MM.1S (cell line): Measurements from ENCODE around the gene TBRG4.

Source experiments
- EZH2 ChIP-seq: fragments of 300-600 bp; sonication (generic); optimal IDR thresholded peaks from 2 replicates; pipeline ENCODE3; 2017; ENCODE audit warnings: low read depth, mild to moderate bottlenecking, antibody characterized with exemption, low read length, mixed read lengths
- TF ChIP-seq, protein P1 (sequence below): fragments of 300-600 bp; sonication (generic); IDR thresholded peaks from 2 replicates; pipeline ENCODE4 v1.5.1; 2016; ENCODE audit warnings: antibody characterized with exemption, low read length, mixed read lengths

DNA sequence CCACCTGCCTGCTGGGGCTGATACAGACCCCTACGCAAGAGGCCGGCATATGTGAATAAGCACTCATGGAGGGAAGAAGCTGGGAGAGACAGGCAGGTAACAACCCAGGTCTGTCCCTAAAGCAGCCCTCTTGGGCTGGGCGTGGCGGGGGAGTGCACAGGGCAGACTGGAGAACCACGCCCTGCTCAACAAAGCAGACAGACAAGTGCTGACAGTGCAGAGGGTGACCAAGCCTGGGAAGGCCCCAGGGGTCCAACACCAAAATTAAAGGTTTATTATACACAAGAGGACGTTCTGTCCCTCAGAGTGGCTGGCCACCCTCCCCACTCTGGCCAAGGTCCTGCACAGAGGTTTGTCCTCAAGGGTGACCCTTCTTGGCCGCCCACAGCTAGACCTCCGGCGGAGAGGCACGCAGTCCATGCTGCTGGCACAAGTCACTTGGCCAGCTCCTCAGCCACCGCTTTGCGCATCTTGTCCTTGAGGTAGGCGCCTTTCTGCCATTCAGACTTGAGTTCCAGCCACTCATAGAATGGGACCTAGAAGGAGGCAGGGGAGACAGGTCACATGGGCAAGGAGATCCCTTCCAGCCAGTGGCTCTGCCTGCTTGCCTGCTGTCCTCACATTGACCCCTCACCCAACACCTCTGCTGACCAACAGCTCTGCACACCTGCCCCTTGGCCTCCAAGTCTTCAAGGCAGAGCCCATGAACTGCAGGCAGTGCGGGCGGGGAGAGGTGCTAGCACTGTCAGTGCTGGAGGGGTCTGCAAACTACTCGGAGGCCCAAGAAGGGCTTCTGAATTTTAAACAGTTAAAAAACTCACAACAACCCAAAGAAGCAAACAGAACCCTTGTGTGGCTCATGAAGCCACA lies 11.4 kb downstream of the TBRG4 start:
- TF ChIP-seq, protein P1, sequence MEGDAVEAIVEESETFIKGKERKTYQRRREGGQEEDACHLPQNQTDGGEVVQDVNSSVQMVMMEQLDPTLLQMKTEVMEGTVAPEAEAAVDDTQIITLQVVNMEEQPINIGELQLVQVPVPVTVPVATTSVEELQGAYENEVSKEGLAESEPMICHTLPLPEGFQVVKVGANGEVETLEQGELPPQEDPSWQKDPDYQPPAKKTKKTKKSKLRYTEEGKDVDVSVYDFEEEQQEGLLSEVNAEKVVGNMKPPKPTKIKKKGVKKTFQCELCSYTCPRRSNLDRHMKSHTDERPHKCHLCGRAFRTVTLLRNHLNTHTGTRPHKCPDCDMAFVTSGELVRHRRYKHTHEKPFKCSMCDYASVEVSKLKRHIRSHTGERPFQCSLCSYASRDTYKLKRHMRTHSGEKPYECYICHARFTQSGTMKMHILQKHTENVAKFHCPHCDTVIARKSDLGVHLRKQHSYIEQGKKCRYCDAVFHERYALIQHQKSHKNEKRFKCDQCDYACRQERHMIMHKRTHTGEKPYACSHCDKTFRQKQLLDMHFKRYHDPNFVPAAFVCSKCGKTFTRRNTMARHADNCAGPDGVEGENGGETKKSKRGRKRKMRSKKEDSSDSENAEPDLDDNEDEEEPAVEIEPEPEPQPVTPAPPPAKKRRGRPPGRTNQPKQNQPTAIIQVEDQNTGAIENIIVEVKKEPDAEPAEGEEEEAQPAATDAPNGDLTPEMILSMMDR, result no peak
- TF ChIP-seq EZH2, result no peak
